Liver (tissue), 3 donors: ENCODE results near the gene RSL1D1.
"Not testable (repeated sequence)": the region's sequence is repeated elsewhere in the genome, so short reads cannot be mapped to it uniquely, and the experiment has no call there.

Experiments used
- CTCF ChIP-seq: fragments of 150-350 bp; IDR thresholded peaks from 2 replicates; pipeline ENCODE4 v1.5.1; 2017; ENCODE audit warnings: improper control_type of control experiment, low read depth, low read length; ENCODE audit not compliant: missing input control
- REST ChIP-seq: IDR thresholded peaks from 2 replicates; pipeline ENCODE4 v1.6.1; 2016; ENCODE audit warnings: antibody characterized with exemption, mild to moderate bottlenecking
- RXRA ChIP-seq, 2 donors: IDR thresholded peaks; 2 replicates each; pipeline ENCODE4 v1.6.1; 2017 to 2018; ENCODE audit warnings: antibody characterized with exemption in 2 of 2, mild to moderate bottlenecking in 1 of 2
- TAF1 ChIP-seq: conservative IDR thresholded peaks from 2 replicates; pipeline ENCODE4 v1.6.1; 2016; ENCODE audit warnings: antibody characterized with exemption, mild to moderate bottlenecking
- donor health status: healthy.
- donor health status: healthy.

GRCh38 chr16:11784980-11785599 lies 66.3 kb downstream of the RSL1D1 start:
- TF ChIP-seq CTCF; RXRA (IDR thresholded peaks at IDR 0.05); REST; TAF1: not testable (repeated sequence)
